ENCODE data around the gene COL26A1.

DNA sequence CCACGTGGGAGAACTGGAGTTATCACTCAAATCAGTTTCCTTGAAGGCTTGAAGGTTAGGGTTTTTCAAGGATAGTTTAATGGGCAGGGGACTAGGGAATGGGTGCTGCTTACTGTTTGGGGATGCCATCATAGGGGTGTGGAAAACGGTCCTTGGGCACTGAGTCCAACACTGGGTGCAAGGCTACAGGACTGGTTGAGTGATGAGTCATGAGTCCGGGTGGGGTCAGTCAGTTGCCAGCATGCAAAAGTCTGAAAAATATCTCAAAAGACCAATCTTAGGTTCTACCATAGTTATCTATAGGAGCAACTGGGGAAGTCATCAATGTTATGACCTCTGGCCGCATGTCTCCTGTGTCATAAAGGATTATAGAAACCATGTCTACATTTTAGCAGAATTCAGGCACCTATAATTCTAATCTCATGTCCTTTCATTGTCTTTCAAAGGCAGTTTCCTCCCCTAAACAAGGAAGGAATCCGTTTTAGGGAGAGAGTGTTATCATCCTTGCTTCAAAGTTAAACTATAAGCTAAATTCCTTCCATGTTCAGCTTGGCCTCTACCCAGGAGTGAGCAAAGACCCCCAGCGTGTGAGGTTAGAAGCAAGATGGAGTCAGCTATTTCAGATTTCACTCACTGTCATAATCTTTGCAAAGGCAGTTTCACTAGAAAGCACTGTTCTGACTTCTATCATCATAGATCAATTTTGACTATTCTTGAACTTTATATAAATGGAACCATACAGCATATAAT, 94.5 kb downstream of the COL26A1 start:
- TF ChIP-seq, protein P1, sequence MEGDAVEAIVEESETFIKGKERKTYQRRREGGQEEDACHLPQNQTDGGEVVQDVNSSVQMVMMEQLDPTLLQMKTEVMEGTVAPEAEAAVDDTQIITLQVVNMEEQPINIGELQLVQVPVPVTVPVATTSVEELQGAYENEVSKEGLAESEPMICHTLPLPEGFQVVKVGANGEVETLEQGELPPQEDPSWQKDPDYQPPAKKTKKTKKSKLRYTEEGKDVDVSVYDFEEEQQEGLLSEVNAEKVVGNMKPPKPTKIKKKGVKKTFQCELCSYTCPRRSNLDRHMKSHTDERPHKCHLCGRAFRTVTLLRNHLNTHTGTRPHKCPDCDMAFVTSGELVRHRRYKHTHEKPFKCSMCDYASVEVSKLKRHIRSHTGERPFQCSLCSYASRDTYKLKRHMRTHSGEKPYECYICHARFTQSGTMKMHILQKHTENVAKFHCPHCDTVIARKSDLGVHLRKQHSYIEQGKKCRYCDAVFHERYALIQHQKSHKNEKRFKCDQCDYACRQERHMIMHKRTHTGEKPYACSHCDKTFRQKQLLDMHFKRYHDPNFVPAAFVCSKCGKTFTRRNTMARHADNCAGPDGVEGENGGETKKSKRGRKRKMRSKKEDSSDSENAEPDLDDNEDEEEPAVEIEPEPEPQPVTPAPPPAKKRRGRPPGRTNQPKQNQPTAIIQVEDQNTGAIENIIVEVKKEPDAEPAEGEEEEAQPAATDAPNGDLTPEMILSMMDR (IDR thresholded peaks at IDR 0.05; ENCODE audit: poor library complexity): no peak
- no peak for TF ChIP-seq EZH2 (IDR thresholded peaks at IDR 0.05; ENCODE audit: borderline replicate concordance)
